ENCODE measurements around the gene HMGCL. TPM values are rescaled to one million over a fixed set of nuclear protein-coding genes. Genes with fewer than 3 reads are reported as not detected.
"Not testable (repeated sequence)": the region's sequence is repeated elsewhere in the genome, so short reads cannot be mapped to it uniquely, and the experiment has no call there.

The HMGCL gene
- total RNA-seq, 1 experiment from 2014 or later: 30.4 TPM

GRCh38 chr1:23848673-23849616 lies 23.7 kb upstream of the HMGCL start:
- peaks cover 19% of the 10 kb centered on the region for H3K36me3 Mint-ChIP-seq (ENCODE audit: insufficient read depth, unreplicated experiment)
- no peak for DNase-seq (ENCODE audit: unreplicated experiment)
- no peaks in the 10 kb centered on the region for H3K4me1 Mint-ChIP-seq (ENCODE audit: insufficient read depth, unreplicated experiment)
- ChIA-PET POLR2A (interaction anchor here (0.6 to 1.3 kb wide), 4 partner anchors 17 to 145 kb away, joined by 3 to 5 read pairs (median 4); partner anchors contain the start of gene HMGCL), CTCF (interaction anchor here (2.3 kb wide), 1 partner anchor 39 kb away, joined by 8 read pairs; no protein-coding TSS in a partner anchor)
- H3K27ac Mint-ChIP-seq (ENCODE audit: low read depth, unreplicated experiment): no peak overlapping the region
- H3K4me3 Mint-ChIP-seq (ENCODE audit: unreplicated experiment): no peak overlapping the region
- no peaks in the 10 kb centered on the region for H3K9me3 Mint-ChIP-seq (ENCODE audit: unreplicated experiment)
- no peak for TF ChIP-seq CTCF (IDR thresholded peaks at IDR 0.05; ENCODE audit: unreplicated experiment)
- no peaks in the 10 kb centered on the region for H3K27me3 Mint-ChIP-seq (ENCODE audit: insufficient read depth, unreplicated experiment)
- no TSS peak for BruUV-seq (replicated peaks)
- intact Hi-C loops (cut with micrococcal nuclease): no loop called here

- intact Hi-C loops (cut with micrococcal nuclease); DNase-seq (ENCODE audit: unreplicated experiment); BruUV-seq (replicated peaks); H3K9me3 Mint-ChIP-seq (ENCODE audit: unreplicated experiment); H3K27ac Mint-ChIP-seq (ENCODE audit: low read depth, unreplicated experiment); H3K4me3 Mint-ChIP-seq (ENCODE audit: unreplicated experiment); H3K27me3 Mint-ChIP-seq (ENCODE audit: insufficient read depth, unreplicated experiment); H3K4me1 Mint-ChIP-seq (ENCODE audit: insufficient read depth, unreplicated experiment): not testable (repeated sequence)
- ChIA-PET CTCF (interaction anchor here (0.5 to 0.6 kb wide), 2 partner anchors 343 to 463 kb away, joined by 3 read pairs; no protein-coding TSS in a partner anchor), POLR2A (interaction anchor here (0.8 kb wide), 1 partner anchor 106 kb away, joined by 3 read pairs; no protein-coding TSS in a partner anchor)
- peaks cover 18% of the 10 kb centered on the region for H3K36me3 Mint-ChIP-seq (ENCODE audit: insufficient read depth, unreplicated experiment)
Measured at GRCh38 chr1:23847482-23848095, 22.4 kb upstream of the HMGCL start.

- no peaks in the 10 kb centered on the region for H3K27me3 Mint-ChIP-seq (ENCODE audit: insufficient read depth, unreplicated experiment)
- H3K27ac Mint-ChIP-seq (ENCODE audit: low read depth, unreplicated experiment): no peak overlapping the region
- intact Hi-C loops (cut with micrococcal nuclease): no loop called here
- no peaks in the 10 kb centered on the region for H3K4me1 Mint-ChIP-seq (ENCODE audit: insufficient read depth, unreplicated experiment)
- TF ChIP-seq CTCF (IDR thresholded peaks at IDR 0.05; ENCODE audit: unreplicated experiment): no peak
- H3K4me3 Mint-ChIP-seq (ENCODE audit: unreplicated experiment): no peak overlapping the region
- POLR2A ChIA-PET: no interaction called here
- no peak for DNase-seq (ENCODE audit: unreplicated experiment)
- CTCF ChIA-PET: no interaction called here
- no TSS peak for BruUV-seq (replicated peaks)
- peaks cover 18% of the 10 kb centered on the region for H3K36me3 Mint-ChIP-seq (ENCODE audit: insufficient read depth, unreplicated experiment)
- H3K9me3 Mint-ChIP-seq (ENCODE audit: unreplicated experiment): no peaks in the 10 kb centered on the region
Measured at GRCh38 chr1:23845163-23845562, 19.9 kb upstream of the HMGCL start.

GRCh38 chr1:23843644-23844043 lies 18.4 kb upstream of the HMGCL start:
- DNase-seq (ENCODE audit: unreplicated experiment): no peak
- no TSS peak for BruUV-seq (replicated peaks)
- H3K9me3 Mint-ChIP-seq (ENCODE audit: unreplicated experiment): no peaks in the 10 kb centered on the region
- CTCF ChIA-PET: interaction anchor here (0.6 to 1.0 kb wide), 2 partner anchors 20 to 25 kb away, joined by 3 to 4 read pairs; no protein-coding TSS in a partner anchor
- intact Hi-C loops (cut with micrococcal nuclease): no loop called here
- no peak overlapping the region for H3K27ac Mint-ChIP-seq (ENCODE audit: low read depth, unreplicated experiment)
- no peaks in the 10 kb centered on the region for H3K27me3 Mint-ChIP-seq (ENCODE audit: insufficient read depth, unreplicated experiment)
- POLR2A ChIA-PET: interaction anchor here (0.6 kb wide), 1 partner anchor 965 kb away, joined by 3 read pairs; no protein-coding TSS in a partner anchor
- peaks cover 18% of the 10 kb centered on the region for H3K36me3 Mint-ChIP-seq (ENCODE audit: insufficient read depth, unreplicated experiment)
- no peak for TF ChIP-seq CTCF (IDR thresholded peaks at IDR 0.05; ENCODE audit: unreplicated experiment)
- no peaks in the 10 kb centered on the region for H3K4me1 Mint-ChIP-seq (ENCODE audit: insufficient read depth, unreplicated experiment)
- no peak overlapping the region for H3K4me3 Mint-ChIP-seq (ENCODE audit: unreplicated experiment)

Measured in MCF 10A (cell line).